HEK293T (cell line): ENCODE results near the gene SNX32.

ENCODE experiments used
- BHLHE40 ChIP-seq: fragments of 450-650 bp; IDR thresholded peaks from 2 replicates; pipeline ENCODE4 v1.6.1; 2016; ENCODE audit warnings: mild to moderate bottlenecking, moderate library complexity, borderline replicate concordance
- FOXK2 ChIP-seq: fragments of 450-650 bp; IDR thresholded peaks from 2 replicates; pipeline ENCODE4 v1.6.1; 2016; ENCODE audit warnings: mild to moderate bottlenecking
- FOXM1 ChIP-seq: fragments of 450-650 bp; IDR thresholded peaks from 2 replicates; pipeline ENCODE4 v1.6.1; 2017; ENCODE audit warnings: mild to moderate bottlenecking, borderline replicate concordance
- NFRKB ChIP-seq: fragments of 450-650 bp; IDR thresholded peaks from 2 replicates; pipeline ENCODE4 v1.6.1; 2016; ENCODE audit warnings: mild to moderate bottlenecking, moderate library complexity
- PKNOX1 ChIP-seq: fragments of 450-650 bp; IDR thresholded peaks from 2 replicates; pipeline ENCODE4 v1.6.1; 2016

- TF ChIP-seq FOXK2 (no peak), BHLHE40 (no peak), FOXM1 (no peak), NFRKB (no peak), PKNOX1 (no peak)
Measured at GRCh38 chr11:65855927-65856363, 22.2 kb downstream of the SNX32 start.
